ENCODE data around the gene D2HGDH.
"Not testable (repeated sequence)": the region's sequence is repeated elsewhere in the genome, so short reads cannot be mapped to it uniquely, and the experiment has no call there.

D2HGDH gene

GRCh38 chr2:241771286-241772062 is 37.0 kb downstream of the D2HGDH start:
- DNase-seq: no peak

- no peak for DNase-seq
Observed at GRCh38 chr2:241772063-241772499, 37.7 kb downstream of the D2HGDH start.

GRCh38 chr2:241773511-241774418 is 39.3 kb downstream of the D2HGDH start:
- no peak for DNase-seq

GRCh38 chr2:241774419-241775222 is 40.2 kb downstream of the D2HGDH start:
- no peak for DNase-seq

- no peak for DNase-seq
Observed at GRCh38 chr2:241775223-241776177, 41.1 kb downstream of the D2HGDH start.

GRCh38 chr2:241776336-241777169 is 42.1 kb downstream of the D2HGDH start, which contains the start of gene GAL3ST2:
GAL3ST2 (plus strand) TSS chr2:241776822; CDS start chr2:241776956, 134 bp downstream.
- no peak for DNase-seq

GRCh38 chr2:241777170-241777685 is 42.8 kb downstream of the D2HGDH start:
- DNase-seq: no peak

- DNase-seq: no peak
Observed at GRCh38 chr2:241777686-241778627, 43.5 kb downstream of the D2HGDH start.

- DNase-seq: no peak
Observed at GRCh38 chr2:241780939-241781569, 46.6 kb downstream of the D2HGDH start.

GRCh38 chr2:241782053-241782452 is 47.6 kb downstream of the D2HGDH start:
- not testable (repeated sequence) for DNase-seq

GRCh38 chr2:241788135-241788534 is 53.7 kb downstream of the D2HGDH start:
- DNase-seq: no peak

GRCh38 chr2:241788572-241788971 is 54.1 kb downstream of the D2HGDH start:
- no peak for DNase-seq

- DNase-seq: not testable (repeated sequence)
Observed at GRCh38 chr2:241791385-241791784, 57.0 kb downstream of the D2HGDH start.

GRCh38 chr2:241793385-241793784 is 59.0 kb downstream of the D2HGDH start:
- no peak for DNase-seq

GRCh38 chr2:241794250-241794823 is 59.9 kb downstream of the D2HGDH start:
- no peak for DNase-seq

- DNase-seq: no peak
Observed at GRCh38 chr2:241795021-241795999, 60.9 kb downstream of the D2HGDH start.

GRCh38 chr2:241796209-241796608 is 61.8 kb downstream of the D2HGDH start:
- DNase-seq: no peak

All from activated CD4-positive, CD25-positive, alpha-beta regulatory T cell (primary cell).